K562 (cell line): ENCODE data around the gene USP8. TPM values are rescaled to one million over a fixed set of nuclear protein-coding genes. Genes with fewer than 3 reads are reported as not detected.

ENCODE experiments used
- NR2C1 ChIP-seq, 2 experiments: fragments of 450-650 bp; IDR thresholded peaks; 2 replicates each; pipeline ENCODE4 v1.6.1; 2017; ENCODE audit warnings: mild to moderate bottlenecking in 2 of 2, antibody characterized with exemption in 1 of 2, inconsistent platforms in 1 of 2, missing compliant biosample characterization in 1 of 2, missing genetic modification characterization in 1 of 2
- ZBTB40 ChIP-seq, 2 experiments: fragments of 450-650 bp in 1 of 2; sonication (generic) in 1 of 2; formaldehyde crosslinking in 1 of 2; IDR thresholded peaks; 2 replicates each; pipeline versions ENCODE4 v1.7.1 to v1.9.0; 2016 to 2022; ENCODE audit warnings: inconsistent platforms in 1 of 2, mild to moderate bottlenecking in 1 of 2, missing genetic modification reagents in 1 of 2
- ZBTB5 ChIP-seq: fragments of 450-650 bp; IDR thresholded peaks from 2 replicates; pipeline ENCODE4 v1.6.1; 2017; ENCODE audit warnings: antibody characterized with exemption
- ZKSCAN3 ChIP-seq: fragments of 250-450 bp; sonication (Bioruptor Pico); IDR thresholded peaks from 2 replicates; pipeline ENCODE4 v1.4.0; 2020
- ZNF518B ChIP-seq: fragments of 250-450 bp; sonication (Bioruptor Pico); IDR thresholded peaks from 2 replicates; pipeline ENCODE4 v1.5.0; 2021; ENCODE audit warnings: mild to moderate bottlenecking, moderate library complexity
- polyA plus RNA-seq, 8 experiments: library from polyadenylated mRNA; depleted of rRNA in 4 of 8; stranded (reverse) in 5 of 8; unstranded in 3 of 8; fragments of >200 nt; fragmentation: Nextera tagmentation in 2 of 8; fragmentation: Illumina TruSeq in 1 of 8; extraction: Ambion mirVana in 2 of 8; extraction: Trizol in 1 of 8; gene quantifications; 2 replicates each; pipeline versions ENCODE4 v1.2.1 to v1.2.3, GENCODE V29; 2011 to 2014; ENCODE audit warnings: inconsistent platforms in 1 of 8, missing spikeins in 1 of 8
- total RNA-seq, 7 experiments: library from RNA; depleted of rRNA in 6 of 7; stranded (reverse); fragments of >200 nt in 6 of 7; fragmentation: Illumina TruSeq in 2 of 7; extraction: Trizol in 2 of 7; gene quantifications; 2 replicates each; pipeline versions ENCODE4 v1.2.1 to v1.2.3, GENCODE V29; 2011 to 2021; ENCODE audit warnings: low replicate concordance in 1 of 7

The USP8 gene
- total and polyA plus RNA-seq, 9 of the 15 experiments (the other 6 are each of a cell fraction or from before 2014, with no cell fraction given), result 35.1 to 58.4 (median 46.1) TPM

- TF ChIP-seq NR2C1 (IDR thresholded peaks at IDR 0.05), result peak; percentile 31; the same call in 1 of the 2 replicates
- no peak for TF ChIP-seq NR2C1 (tag; IDR thresholded peaks at IDR 0.05)
- TF ChIP-seq ZBTB5, result no peak
- no peak for TF ChIP-seq ZNF518B (CRISPR knock-in tag)
- no peak for TF ChIP-seq ZKSCAN3 (CRISPR knock-in tag)
- TF ChIP-seq ZBTB40 (IDR thresholded peaks at IDR 0.05), result peak; percentile 28; the same call in 1 of the 2 replicates
- no peak for TF ChIP-seq ZBTB40 (CRISPR knock-in tag; IDR thresholded peaks at IDR 0.05)
Measured at GRCh38 chr15:50415752-50416404, 8.3 kb upstream of the USP8 start (continued).
